ENCODE data around the gene PRKCD.
A peak's percentile ranks its signal among the peaks of the same experiment; 100 is the strongest.

PRKCD gene

DNA sequence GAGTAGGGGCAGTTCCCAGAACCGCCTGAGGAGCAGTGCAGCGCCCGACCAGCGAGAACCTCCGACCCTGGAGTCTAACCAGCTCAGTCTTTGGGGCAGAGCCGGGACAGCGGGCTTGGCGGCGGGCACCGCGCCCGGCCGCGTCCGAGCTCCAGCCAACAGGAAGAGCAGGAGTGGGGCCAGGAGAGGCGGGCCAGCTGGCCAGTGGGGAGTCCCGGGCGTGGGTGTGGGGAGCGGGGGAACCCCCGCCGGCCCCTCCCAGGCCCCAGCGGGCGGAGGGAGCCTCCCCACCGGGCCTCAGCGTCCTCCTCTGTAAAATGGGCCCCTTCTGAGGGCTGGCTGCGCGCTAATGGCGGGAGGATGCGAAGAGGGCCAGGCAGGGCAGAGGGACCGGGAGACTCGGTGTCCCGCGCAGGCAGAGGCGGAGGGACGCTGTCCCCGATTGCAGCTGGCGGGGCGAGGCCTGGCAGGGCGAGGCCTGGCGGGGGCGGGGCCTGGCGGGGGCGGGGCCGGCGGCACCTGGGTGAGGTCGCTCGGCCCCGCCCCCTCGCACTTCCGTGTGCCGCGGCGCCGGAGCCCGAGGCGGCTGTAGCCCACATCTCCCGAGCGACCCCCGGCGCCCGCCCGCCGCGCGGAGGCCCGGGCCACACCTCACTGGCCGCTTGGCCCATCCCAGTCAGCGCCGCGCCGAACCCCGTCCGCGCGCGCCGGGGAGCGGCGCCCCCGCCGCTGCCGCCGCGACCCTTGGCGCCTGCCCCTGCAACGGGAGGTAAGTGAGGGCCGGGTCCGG, at the start of gene PRKCD:
TSS of gene PRKCD (plus strand) at position 550 of the 790 bp plus-strand sequence. CDS start 17,214 bp downstream, outside the sequence.
- peak; percentile 72 to 80 for DNase-seq (ENCODE audit: low read depth in 2 of 2)

DNA sequence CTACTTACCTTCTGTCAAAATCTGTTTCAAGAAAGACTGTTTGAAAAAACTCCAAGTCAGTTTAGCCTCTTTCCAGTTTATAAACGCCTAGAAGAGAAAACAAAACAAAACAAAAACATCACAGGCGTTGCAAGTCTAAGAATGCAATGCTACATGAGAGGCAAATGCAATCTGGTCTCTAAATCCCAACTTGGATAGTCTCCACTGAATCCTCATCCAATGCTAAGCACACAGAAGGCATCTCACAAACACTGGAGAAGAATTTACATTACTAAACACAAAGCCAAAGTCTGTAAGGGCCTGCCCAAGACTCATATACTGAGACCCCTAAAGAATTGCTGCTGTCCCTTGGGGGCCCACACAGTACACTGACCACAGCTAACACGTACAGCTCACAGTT, 49.2 kb upstream of the PRKCD start:
- DNase-seq (ENCODE audit: low read depth in 2 of 2), result no peak

DNA sequence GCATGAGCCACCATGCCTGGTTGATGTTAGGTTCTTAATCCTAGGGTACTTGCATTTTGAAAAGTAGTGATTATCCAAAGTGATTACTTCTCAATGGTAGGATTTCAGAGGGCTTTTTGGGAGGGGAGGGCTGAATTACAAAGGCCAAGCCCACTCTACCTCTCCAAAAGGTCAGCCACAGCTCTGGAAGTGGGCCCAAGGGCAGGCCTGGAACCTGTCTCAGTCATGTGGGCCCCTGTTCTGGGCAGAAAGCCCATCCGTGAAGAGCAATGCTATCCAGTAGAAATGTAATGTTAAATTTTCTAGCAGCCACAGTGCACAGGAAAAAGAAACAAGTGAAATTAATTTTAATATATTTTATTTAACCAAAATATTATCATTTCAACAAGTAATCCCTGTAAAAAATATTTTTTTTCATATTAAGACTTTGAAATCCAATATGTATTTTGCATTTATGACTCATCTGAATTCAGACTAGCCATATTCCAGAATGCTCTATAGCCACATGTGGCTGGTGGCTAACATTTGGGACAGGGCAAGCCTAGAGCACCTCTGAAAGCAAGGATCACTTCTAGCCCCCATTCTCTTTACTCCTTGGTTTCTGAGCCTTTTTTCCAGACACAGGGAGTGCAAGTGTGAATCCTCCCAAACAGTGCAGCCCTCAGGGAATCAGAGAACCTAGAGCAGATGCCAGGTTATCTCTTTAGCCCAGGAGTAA, 47.6 kb upstream of the PRKCD start:
- DNase-seq (ENCODE audit: low read depth in 2 of 2), result no peak

DNA sequence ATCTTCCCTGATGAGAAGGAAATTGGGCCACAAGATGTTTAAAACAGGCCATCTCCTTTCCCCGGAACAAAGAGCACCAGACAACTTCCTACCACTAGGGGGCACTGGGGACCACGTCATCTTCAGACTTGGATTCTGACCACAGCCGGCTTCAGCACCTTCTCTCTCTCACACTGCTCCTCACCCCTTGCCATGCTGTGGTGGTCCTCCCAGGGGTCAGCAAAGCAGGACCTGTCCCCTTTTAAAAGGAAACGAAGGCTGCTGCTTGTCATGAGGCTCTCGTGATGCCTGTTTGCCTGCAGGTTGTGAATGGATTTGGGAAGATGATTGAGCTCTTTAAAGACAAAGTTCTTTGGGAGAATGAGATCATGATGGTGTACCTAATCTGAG, 47.0 kb upstream of the PRKCD start:
- peak; percentile 61 to 83 for DNase-seq (ENCODE audit: low read depth in 2 of 2)

DNA sequence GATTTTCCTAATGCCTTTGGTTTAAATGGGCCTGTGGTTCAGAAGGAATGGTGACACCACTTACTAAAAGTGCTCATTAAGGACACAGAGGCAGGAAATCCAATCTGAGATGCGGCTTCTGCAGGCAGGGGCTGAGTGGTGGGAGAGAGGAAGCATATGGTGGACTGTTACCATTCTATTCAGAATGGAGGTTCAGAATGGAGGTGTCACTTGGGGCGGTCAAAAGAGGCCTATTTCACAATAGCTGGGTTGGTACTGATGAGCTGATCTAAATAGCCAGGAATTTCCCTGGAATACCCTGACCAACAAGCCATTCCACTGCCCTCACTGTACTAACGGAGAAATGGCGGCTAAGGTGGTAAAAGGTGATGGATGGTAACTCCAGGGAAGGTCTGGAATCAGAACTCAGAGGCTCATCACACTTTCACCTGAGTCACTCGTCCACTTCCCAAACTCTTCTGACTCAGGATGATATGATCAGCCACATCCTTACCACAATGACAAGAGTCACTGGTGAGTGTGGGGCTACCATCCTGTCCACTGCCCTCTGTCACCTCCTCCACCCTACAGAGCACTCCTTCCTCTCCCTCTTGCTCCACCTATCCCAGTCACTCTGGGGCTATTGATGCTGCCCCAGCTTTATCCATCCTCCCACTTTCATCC, 46.5 kb upstream of the PRKCD start:
- no peak for DNase-seq (ENCODE audit: low read depth in 2 of 2)

DNA sequence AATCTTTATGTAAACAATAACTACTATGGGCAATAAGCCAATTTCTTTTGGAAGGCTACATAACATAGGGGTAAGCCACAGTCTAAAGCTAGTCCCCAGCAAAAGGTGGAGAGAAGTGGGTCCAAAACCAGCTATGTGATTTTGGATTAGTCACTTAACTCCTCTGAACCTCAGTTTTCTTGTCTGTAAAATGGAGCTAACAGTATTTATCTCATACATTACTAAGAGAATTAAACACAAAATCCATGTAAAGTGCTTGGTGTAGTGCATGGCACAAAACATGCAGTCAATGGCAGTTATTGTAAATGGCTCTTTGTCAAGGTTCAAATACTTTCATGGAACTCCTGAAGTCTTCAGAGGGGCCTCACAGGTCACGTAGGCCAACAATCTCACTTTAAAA, 44.1 kb upstream of the PRKCD start:
- no peak for DNase-seq (ENCODE audit: low read depth in 2 of 2)

DNA sequence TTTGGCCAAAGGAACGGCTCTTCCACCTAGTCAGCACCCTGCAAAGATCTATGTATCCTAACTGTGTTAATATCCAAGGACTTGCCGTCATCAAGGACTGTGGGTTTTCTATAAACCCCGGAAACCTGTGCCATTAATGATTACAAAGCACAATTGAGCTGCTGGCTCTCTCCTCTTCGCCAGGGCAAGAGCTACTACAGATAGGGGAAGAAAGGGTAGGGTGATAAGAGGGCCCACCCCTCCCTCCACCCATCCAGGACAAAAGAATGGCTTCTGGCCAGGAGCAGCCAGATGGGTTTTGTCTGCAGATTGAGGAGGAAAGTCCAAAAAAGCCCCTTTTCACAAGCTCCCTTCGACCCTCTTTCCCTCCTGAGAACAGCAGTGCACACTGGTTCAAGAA, 40.7 kb upstream of the PRKCD start:
- DNase-seq (ENCODE audit: low read depth in 2 of 2), result no peak

DNA sequence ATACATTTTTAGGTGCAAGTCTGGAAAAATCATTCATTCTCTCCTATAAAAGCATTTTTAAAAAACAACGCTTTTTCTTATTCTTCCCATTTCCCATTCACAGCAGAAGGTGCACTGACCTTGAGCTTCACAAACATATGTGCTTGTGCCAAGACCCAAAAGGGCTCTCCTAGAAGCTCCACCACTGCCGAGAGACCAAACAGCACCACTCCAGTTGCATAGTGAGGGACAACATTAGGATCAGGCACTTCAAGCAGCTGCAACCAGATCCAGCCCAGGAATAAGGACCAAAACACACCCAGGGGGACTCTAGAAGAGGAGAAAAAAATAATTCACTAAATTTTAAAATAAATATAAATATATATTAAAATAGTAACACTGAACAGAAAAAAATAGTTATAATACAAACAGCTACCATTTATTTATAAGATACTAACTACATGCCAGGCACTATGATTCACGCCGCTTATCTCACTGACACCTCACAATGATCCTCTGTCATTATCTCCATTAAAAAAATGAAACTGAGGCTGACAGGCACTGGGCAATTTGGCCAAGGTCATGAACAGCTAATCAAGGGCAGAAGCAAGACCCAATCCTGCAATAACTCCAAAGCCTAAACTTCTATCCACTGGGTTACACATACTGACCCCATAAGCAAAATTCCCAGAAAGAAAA, 38.6 kb upstream of the PRKCD start:
- no peak for DNase-seq (ENCODE audit: low read depth in 2 of 2)

DNA sequence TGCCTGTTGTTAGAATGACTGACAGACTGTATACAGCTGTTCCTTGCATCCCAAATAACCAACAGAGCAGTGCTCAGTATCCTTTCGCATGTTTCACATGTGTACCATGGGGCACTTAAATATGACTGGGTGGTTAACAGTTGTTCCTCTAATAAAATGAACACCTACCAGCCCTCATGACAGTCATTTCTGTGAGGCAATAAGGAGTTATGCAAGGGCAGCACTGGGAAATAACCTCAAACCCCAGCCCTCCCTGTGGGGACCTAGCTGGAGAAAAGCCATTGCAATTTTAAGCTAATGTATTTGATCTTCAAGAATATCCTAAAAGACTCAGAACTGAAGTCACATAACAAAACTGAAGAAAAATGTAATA, 38.1 kb upstream of the PRKCD start:
- no peak for DNase-seq (ENCODE audit: low read depth in 2 of 2)

DNA sequence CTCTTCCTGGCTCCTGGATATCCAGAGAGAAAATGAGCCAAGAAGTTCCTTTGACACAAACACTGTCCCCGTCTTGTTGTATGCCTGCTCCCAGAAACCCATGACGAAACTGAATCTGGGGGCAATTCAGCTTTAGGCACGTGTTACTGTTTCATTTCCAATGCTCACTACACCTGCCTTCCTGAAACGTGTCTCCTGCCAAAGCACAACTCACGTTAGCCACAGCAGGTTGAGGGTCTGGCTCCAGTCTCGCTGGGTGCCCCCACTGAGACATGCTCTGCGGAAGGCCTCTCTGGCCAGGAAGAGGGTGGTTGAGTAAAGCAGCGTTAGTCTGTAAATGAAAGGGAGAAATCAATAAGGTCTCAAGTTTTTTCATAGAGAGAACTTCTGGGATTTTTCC, 37.5 kb upstream of the PRKCD start:
- no peak for DNase-seq (ENCODE audit: low read depth in 2 of 2)

DNA sequence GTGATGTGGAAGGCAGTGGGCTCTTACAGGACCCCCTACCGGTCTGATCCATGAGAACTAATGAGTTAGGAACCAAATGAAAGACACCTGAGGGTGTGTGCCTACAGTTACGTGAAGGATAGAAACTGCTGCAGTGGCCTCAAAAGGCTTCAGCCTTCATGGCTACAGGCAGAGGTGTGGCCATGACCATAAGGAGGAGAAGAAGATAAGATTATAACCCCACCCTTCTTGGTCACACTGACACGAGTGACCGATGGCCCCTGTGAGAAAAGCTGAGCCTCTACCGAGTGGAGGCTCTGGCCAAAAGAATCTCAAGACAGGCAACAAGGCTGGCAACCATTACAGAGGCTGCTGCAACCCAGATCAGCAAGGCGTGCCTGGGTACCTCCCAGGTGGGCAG, 37.1 kb upstream of the PRKCD start:
- no peak for DNase-seq (ENCODE audit: low read depth in 2 of 2)

DNA sequence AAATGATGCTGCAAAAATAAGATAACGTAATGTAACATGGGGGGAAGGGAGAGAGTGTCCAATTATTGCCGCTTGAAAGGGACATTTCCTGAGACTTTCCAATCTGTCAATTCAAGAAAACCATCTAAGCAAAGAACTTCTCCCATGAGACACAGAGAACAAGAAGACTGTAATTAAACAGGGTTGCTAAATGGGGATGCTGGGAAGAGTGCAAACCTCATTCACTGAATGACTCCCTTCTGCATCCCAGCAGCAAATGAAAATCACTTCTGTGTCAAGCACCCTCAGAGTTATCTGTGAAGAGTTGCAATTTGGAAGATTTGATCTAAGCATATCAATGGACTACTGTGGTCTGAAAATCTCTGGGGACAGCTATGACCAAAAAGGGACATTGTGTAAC, 34.4 kb upstream of the PRKCD start:
- DNase-seq (ENCODE audit: low read depth in 2 of 2), result no peak

DNA sequence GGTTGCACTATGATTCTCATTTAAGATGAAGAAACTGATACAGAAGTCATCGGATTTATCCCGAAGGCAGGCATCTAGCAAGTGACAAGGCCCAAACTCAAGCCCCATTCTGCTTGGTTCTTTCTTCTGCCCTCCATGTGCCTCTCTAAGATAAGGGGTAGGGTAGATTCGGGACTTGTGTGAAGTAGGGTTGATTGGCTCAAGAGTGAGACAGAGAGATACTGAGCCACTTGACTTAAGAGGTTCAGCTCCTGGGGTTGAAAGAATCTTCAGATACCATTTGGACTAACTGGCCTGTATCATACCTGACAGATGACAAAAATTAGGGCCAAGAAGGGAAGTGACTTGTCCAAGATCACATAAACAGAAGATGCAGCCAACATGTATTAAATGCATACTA, 31.7 kb upstream of the PRKCD start:
- no peak for DNase-seq (ENCODE audit: low read depth in 2 of 2)

DNA sequence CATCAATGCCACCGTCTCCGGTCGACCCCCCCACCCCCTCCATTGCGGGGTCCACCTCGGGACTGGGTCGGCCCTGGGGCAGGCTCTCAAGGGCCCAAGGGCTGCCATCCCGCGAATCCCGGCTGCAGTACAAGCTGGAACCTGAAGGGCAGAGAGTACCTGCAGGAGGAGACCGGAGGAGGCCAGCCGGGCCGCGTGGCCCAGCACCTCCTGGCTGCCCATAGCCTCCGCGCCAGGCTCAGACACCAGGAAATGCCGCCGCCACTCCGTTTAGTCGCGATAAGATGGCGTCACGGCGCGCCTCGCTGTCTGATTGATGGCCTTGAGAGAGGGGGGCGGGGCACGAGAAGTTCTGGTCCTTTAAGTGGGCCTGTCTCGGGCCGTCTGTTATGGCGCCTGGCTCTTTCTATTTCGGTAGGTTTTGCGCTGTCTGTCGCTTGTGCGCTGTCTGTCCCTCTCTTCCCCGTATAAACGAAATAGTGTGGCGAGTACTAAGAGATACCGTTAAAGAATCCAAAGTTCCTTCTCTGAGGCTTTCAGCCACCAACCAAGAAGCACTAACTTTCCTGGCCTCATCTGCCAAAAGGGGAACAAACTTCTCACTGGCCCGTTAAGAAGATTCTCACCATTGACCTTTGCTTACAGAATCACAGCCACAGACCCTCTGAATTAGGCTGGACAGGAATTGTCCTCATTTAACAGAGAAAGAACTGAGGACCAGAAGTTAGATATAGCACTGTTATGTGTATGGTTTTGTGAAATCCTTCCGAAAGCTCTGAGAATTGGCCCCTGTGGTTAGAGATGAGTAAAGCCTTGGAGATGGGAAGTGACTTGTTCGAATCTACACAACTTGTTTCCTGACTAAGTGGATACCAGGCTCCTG, 30.6 kb upstream of the PRKCD start, which contains the start of gene RFT1:
TSS of gene RFT1 (minus strand) at position 257 of the 883 bp plus-strand sequence. CDS start at position 222, 35 bp downstream.
- peak; percentile 95 to 98 for DNase-seq (ENCODE audit: low read depth in 2 of 2)

DNA sequence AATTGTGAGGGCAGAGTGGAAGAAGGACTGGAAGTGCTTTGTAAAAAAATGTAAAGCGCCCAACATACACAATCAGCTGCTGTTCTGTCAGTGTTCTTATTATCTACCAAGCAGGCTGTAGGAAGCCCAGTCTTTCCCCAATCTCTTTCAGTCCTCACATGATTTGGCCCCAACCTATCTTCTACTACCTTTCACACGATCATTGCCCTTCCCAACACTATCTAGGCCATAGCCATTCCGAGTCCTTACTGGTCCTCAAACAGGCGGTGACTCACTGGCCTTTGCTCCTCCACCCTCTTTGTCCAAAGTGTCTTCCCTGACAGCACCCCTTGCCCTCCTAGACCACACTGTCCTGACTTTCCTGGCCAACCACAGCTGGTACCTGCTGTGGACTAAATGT, 29.9 kb upstream of the PRKCD start:
- DNase-seq (ENCODE audit: low read depth in 2 of 2), result no peak

DNA sequence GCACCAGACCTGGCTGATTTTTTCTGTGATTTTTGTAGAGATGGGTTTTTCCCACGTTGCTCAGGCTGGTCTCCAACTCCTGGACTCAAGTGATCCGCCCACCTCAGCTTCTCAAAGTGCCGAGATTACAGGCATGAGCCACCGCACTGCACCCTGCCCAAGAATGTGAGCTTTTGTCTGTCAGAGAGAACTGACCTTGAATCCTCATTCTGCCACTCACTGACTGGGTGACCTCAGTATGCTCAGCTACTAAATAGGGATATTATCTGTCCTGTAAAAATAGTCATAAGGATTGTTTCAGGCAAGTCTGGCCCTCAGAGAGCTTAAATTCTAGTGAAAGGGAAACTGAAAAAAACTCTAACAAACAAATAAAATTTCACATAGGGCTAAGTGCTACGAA, 28.7 kb upstream of the PRKCD start:
- DNase-seq (ENCODE audit: low read depth in 2 of 2), result no peak

DNA sequence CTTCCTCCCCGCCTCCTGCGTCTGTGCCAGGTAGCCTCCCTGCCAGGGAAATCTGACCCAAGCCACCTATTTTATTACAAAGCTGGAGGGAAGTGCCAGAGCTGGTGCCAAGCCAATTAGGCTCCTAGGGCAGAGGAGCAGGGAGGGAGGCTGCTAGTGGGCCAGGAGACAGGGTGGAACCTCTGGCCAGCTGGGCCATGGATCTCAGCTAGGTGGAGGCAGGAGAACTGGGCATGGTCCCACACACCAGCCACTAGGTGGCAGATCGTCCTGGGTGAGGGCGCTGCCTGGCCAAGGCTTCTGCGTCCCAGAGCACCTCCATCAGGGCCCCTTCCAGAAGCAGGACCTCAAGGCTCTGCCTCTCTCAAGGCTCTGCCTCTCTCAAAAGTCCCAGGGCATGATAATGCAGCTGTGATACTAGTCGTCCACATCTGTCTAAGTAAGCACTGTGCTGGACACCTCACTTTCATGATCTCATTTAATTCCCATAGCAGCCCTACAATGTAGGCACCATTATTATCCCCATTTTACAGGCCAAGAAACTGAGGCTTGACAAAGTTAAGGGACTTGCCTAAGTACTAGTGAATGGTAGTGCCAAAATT, 26.3 kb upstream of the PRKCD start:
- DNase-seq (ENCODE audit: low read depth in 2 of 2), result peak; percentile 43 to 47

DNA sequence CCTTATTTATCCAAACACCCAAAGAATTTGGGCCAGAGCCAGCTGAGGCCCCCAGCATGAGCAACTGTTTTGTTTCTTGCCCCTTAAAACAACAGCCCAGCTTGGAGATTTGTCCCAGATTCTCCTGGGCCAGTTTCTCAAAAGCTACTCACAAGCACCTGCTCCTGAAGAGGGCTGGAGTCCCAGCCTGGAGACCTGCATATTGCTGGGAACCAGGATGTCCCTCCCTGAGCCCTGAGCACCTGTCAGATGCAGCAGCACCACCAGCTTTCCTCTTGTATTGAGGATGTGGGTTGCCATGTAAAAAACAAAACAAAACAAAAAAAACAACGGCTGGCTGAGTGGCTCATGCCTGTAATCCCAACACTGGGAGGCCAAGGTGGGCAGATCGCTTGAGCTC, 23.8 kb upstream of the PRKCD start:
- DNase-seq (ENCODE audit: low read depth in 2 of 2), result no peak

DNA sequence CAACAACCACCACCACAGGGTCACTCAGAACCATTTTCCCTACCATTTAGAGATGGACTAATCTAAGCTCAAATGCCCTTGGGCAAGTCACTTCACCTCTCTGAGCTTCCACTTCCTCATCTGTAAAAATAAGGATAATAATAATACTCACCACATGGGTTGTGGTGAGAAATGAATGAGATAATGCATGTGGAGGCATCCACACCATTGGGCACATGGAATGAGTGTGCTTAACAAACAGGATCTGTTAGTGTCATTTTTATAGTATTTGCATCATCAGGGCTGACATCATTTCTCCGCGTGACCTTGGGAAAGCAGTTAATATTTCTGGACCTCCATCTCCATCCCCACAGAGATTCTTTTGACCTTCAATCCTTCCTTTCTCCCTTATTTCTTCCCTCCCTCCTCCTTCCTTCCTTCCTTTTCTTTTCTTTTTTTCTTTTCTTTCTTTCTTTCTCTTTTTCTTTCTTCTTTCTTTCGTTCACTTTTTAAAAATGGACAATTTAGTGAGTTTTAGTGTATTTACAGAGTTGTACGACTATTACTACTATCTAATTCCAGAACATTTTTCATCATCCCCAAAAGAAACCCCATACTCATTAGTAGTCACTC, 23.1 kb upstream of the PRKCD start:
- no peak for DNase-seq (ENCODE audit: low read depth in 2 of 2)

Measured in stimulated activated CD4-positive, alpha-beta T cell treated with anti-CD3 and anti-CD28 coated beads, Interleukin-1b, Interleukin-23, amount 100 ng/mL, for 4 hours (primary cell).